DND-41 (cell line): Measurements from ENCODE around the gene TMEM184B.

ENCODE experiments used
- ATAC-seq: fragments of 200-7000 bp; cut with Tn5 transposase; 3 replicates; pipeline ENCODE4 v1.9.1; 2021; ENCODE audit warnings: low read depth; ENCODE audit not compliant: insufficient read depth
- DNase-seq: peaks from one replicate; pipeline ENCODE4 v3.0.0-alpha.2; 2020
- H2AFZ ChIP-seq: 2 replicates; pipeline ENCODE4 v1.6.0; 2012; ENCODE audit warnings: low read depth, low read length
- H3K27ac ChIP-seq: 2 replicates; pipeline ENCODE4 v1.5.1; 2012; ENCODE audit warnings: low read length, inconsistent platforms
- H3K27me3 ChIP-seq: fragments of 200-600 bp; sonication (generic); 2 replicates; pipeline ENCODE4 v1.6.0; 2012; ENCODE audit warnings: low read length, mild to moderate bottlenecking, inconsistent platforms; ENCODE audit not compliant: insufficient read depth, poor library complexity
- H3K36me3 ChIP-seq: 2 replicates; pipeline ENCODE4 v1.5.1; 2012; ENCODE audit warnings: low read length, inconsistent platforms; ENCODE audit not compliant: insufficient read depth
- H3K4me1 ChIP-seq: 2 replicates; pipeline ENCODE4 v1.5.1; 2012; ENCODE audit warnings: mild to moderate bottlenecking, low read length; ENCODE audit not compliant: insufficient read depth
- H3K4me2 ChIP-seq: 2 replicates; pipeline ENCODE4 v1.6.0; 2012; ENCODE audit warnings: mild to moderate bottlenecking, moderate library complexity, low read length, inconsistent platforms; ENCODE audit not compliant: insufficient read depth
- H3K4me3 ChIP-seq, 2 experiments: fragments of 200-600 bp in 1 of 2; shearing (Covaris generic) in 1 of 2; 2 replicates each; pipeline ENCODE4 v1.5.1; 2012 to 2016; ENCODE audit warnings: inconsistent platforms in 2 of 2, low read length in 2 of 2, mild to moderate bottlenecking in 2 of 2, low read depth in 1 of 2, moderate library complexity in 1 of 2
- H3K79me2 ChIP-seq: 2 replicates; pipeline ENCODE4 v1.6.0; 2012; ENCODE audit warnings: low read length, inconsistent platforms; ENCODE audit not compliant: insufficient read depth
- H3K9ac ChIP-seq: 2 replicates; pipeline ENCODE4 v1.6.0; 2012; ENCODE audit warnings: low read depth, mild to moderate bottlenecking, inconsistent platforms, low read length, moderate library complexity
- H3K9me3 ChIP-seq: 2 replicates; pipeline ENCODE4 v1.5.1; 2012; ENCODE audit warnings: low read length, moderate library complexity, mild to moderate bottlenecking, inconsistent platforms; ENCODE audit not compliant: insufficient read depth, severe bottlenecking
- H4K20me1 ChIP-seq: 2 replicates; pipeline ENCODE4 v1.6.0; 2012; ENCODE audit warnings: low read length; ENCODE audit not compliant: insufficient read depth
- EZH2 ChIP-seq: IDR thresholded peaks from 3 replicates; pipeline ENCODE4 v1.6.1; 2012; ENCODE audit warnings: borderline replicate concordance, low read depth, mild to moderate bottlenecking, moderate library complexity, low read length, inconsistent platforms; ENCODE audit not compliant: severe bottlenecking
- TF ChIP-seq, protein P1 (sequence below): IDR thresholded peaks from 2 replicates; pipeline ENCODE4 v1.5.1; 2012; ENCODE audit warnings: borderline replicate concordance, low read length, moderate library complexity, mild to moderate bottlenecking; ENCODE audit not compliant: poor library complexity, severe bottlenecking; ENCODE audit errors: extremely low read depth

The TMEM184B gene

GRCh38 chr22:38246046-38246658 is 26.7 kb downstream of the TMEM184B start:
- Histone ChIP-seq H3K4me3 (no peak overlapping the region), H3K9me3 (no peaks in the 10 kb centered on the region), H3K36me3 (peaks cover 31% of the 10 kb centered on the region), H4K20me1 (no peaks in the 10 kb centered on the region), H3K27ac (no peak overlapping the region), H3K27me3 (no peaks in the 10 kb centered on the region), H3K79me2 (0 out of 2 replicates have a peak, but pooled peaks cover 2% of the 10 kb centered on the region), H3K9ac (no peak overlapping the region), H3K4me2 (no peak overlapping the region), H2AFZ (no peak overlapping the region), H3K4me1 (no peaks in the 10 kb centered on the region)
- no peak for ATAC-seq
- no peak for DNase-seq
- TF ChIP-seq, protein P1, sequence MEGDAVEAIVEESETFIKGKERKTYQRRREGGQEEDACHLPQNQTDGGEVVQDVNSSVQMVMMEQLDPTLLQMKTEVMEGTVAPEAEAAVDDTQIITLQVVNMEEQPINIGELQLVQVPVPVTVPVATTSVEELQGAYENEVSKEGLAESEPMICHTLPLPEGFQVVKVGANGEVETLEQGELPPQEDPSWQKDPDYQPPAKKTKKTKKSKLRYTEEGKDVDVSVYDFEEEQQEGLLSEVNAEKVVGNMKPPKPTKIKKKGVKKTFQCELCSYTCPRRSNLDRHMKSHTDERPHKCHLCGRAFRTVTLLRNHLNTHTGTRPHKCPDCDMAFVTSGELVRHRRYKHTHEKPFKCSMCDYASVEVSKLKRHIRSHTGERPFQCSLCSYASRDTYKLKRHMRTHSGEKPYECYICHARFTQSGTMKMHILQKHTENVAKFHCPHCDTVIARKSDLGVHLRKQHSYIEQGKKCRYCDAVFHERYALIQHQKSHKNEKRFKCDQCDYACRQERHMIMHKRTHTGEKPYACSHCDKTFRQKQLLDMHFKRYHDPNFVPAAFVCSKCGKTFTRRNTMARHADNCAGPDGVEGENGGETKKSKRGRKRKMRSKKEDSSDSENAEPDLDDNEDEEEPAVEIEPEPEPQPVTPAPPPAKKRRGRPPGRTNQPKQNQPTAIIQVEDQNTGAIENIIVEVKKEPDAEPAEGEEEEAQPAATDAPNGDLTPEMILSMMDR = no peak
- TF ChIP-seq EZH2 = no peak

DNA sequence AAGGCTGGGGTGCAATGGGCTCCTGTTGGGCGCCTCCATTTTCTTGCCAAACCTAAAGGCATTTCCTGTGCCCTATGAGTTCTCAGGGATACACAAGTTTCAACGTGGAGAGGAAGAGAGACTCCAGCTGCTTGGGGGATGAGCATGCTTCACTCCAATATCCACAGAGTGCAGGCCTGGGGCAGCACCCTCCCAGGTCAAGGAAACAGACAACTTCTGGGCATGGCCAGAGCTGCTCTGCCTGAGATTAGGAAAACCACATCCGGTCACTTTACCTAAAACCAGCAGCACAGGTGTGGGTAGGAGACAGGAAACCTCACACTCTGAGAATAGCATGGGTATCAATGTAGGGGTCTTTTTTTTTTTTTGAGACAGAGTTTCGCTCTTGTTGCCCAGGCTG is 28.7 kb downstream of the TMEM184B start:
- Histone ChIP-seq H3K4me2 (no peak overlapping the region), H3K9ac (no peak overlapping the region), H3K27ac (no peak overlapping the region), H4K20me1 (no peaks in the 10 kb centered on the region; the same call in 1 of the 2 replicates), H3K9me3 (no peaks in the 10 kb centered on the region), H3K36me3 (peaks cover 35% of the 10 kb centered on the region), H2AFZ (no peak overlapping the region), H3K4me3 (no peak overlapping the region), H3K4me1 (no peaks in the 10 kb centered on the region), H3K79me2 (no peaks in the 10 kb centered on the region), H3K27me3 (no peaks in the 10 kb centered on the region)
- TF ChIP-seq EZH2 = no peak
- TF ChIP-seq, protein P1 = no peak
- ATAC-seq (no peak), DNase-seq (no peak)

DNA sequence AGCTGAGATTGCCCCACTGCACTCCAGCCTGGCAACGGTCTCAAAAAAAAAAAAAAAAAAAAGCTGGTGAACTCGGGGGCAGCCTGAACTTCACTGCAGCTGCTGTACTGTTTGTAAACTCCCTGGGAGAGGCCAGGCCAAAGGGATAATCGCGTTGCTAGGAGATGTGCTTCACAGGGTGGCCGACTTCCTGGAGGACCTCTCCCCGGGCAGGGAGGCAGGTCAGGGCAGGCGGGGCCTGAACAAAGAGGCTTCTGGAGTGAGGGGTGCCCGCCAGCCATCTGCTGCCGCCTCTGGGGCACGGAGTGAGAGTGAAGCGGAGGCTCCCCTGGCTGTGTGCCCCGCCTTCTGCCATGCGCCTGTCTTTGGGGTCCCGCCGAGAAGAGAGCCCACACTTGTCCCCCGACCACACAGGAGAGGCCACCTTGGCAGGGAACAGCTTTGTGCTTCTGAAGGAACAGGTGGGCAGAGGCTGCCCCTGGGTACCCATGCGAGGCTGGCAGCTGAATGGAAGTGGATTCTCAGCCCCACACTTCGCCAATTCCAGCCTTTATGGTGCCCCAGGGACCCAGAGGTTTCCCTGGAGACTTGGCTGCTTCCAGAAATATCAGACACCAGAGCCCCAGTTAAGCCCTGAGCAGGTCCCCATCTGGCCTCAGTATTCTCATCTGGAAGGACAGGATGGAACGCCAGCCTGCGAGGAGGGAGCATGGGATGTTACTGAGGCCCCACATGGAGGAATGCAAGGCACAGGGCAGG is 29.6 kb downstream of the TMEM184B start:
- no peak for DNase-seq
- Histone ChIP-seq H3K4me1 (no peaks in the 10 kb centered on the region), H3K9me3 (no peaks in the 10 kb centered on the region), H3K4me3 (no peak overlapping the region), H3K36me3 (peaks cover 36% of the 10 kb centered on the region), H3K27me3 (no peaks in the 10 kb centered on the region), H3K79me2 (no peaks in the 10 kb centered on the region), H3K4me2 (no peak overlapping the region), H3K9ac (no peak overlapping the region), H4K20me1 (no peaks in the 10 kb centered on the region; the same call in 1 of the 2 replicates), H3K27ac (no peak overlapping the region), H2AFZ (no peak overlapping the region)
- ATAC-seq = no peak
- TF ChIP-seq, protein P1 = no peak
- no peak for TF ChIP-seq EZH2
